Measurements from ENCODE around the gene SC5D.

- TF ChIP-seq CTCF (IDR thresholded peaks at IDR 0.05), result no peak
- TF ChIP-seq POLR2A (IDR thresholded peaks at IDR 0.05), result no peak
Measured at GRCh38 chr11:121329781-121330395, 37.3 kb downstream of the SC5D start.
